GM19467 (cell line): ENCODE measurements around the gene CYB5R4.
A peak's percentile ranks its signal among the peaks of the same experiment; 100 is the strongest.

Experiments
- ATAC-seq: cut with Tn5 transposase; IDR thresholded peaks from one replicate; pipeline ENCODE4 v1.9.1; 2021; ENCODE audit warnings: mild to moderate bottlenecking, moderate library complexity; ENCODE audit not compliant: unreplicated experiment

CYB5R4 gene

GRCh38 chr6:83859410-83860358 is at the start of gene CYB5R4:
TSS of gene CYB5R4 (plus strand) at chr6:83859689. CDS start at chr6:83859783, 94 bp downstream.
- peak; percentile 99 for ATAC-seq

GRCh38 chr6:83812595-83812994 is 46.9 kb upstream of the CYB5R4 start:
- no peak for ATAC-seq

GRCh38 chr6:83815631-83816272 is 43.7 kb upstream of the CYB5R4 start:
- ATAC-seq = no peak

- no peak for ATAC-seq
Observed at GRCh38 chr6:83822629-83823169, 36.8 kb upstream of the CYB5R4 start.

- no peak for ATAC-seq
Observed at GRCh38 chr6:83824388-83824801, 35.1 kb upstream of the CYB5R4 start.

- no peak for ATAC-seq
Observed at GRCh38 chr6:83824831-83825230, 34.7 kb upstream of the CYB5R4 start.

- ATAC-seq = no peak
Observed at GRCh38 chr6:83827050-83827449, 32.4 kb upstream of the CYB5R4 start.

GRCh38 chr6:83838727-83839126 is 20.8 kb upstream of the CYB5R4 start:
- ATAC-seq = no peak

- ATAC-seq = no peak
Observed at GRCh38 chr6:83844170-83844569, 15.3 kb upstream of the CYB5R4 start.

GRCh38 chr6:83846291-83846690 is 13.2 kb upstream of the CYB5R4 start:
- ATAC-seq = no peak

- ATAC-seq = no peak
Observed at GRCh38 chr6:83847179-83847578, 12.3 kb upstream of the CYB5R4 start.

- no peak for ATAC-seq
Observed at GRCh38 chr6:83849127-83849526, 10.4 kb upstream of the CYB5R4 start.

- no peak for ATAC-seq
Observed at GRCh38 chr6:83849610-83850009, 9.9 kb upstream of the CYB5R4 start.

- no peak for ATAC-seq
Observed at GRCh38 chr6:83852528-83853177, 6.8 kb upstream of the CYB5R4 start.

- ATAC-seq = no peak
Observed at GRCh38 chr6:83853178-83854000, 6.1 kb upstream of the CYB5R4 start, which contains the start of gene RIPPLY2. TSS of gene RIPPLY2 (plus strand) at chr6:83853360. CDS start at chr6:83853417, 57 bp downstream.

GRCh38 chr6:83854001-83854501 is 5.4 kb upstream of the CYB5R4 start:
- no peak for ATAC-seq

GRCh38 chr6:83854766-83855165 is 4.7 kb upstream of the CYB5R4 start:
- no peak for ATAC-seq

GRCh38 chr6:83860359-83860755 is 868 bp downstream of the CYB5R4 start:
- ATAC-seq = no peak

- no peak for ATAC-seq
Observed at GRCh38 chr6:83860782-83861495, 1.4 kb downstream of the CYB5R4 start.
